SU-DHL-6 (cell line): Measurements from ENCODE around the gene C19orf53.

Source experiments
- H2AFZ ChIP-seq: fragments of 200-600 bp; sonication (generic); 2 replicates; pipeline ENCODE4 v1.6.1; 2014; ENCODE audit warnings: low read depth, mild to moderate bottlenecking, moderate library complexity, mixed read lengths, antibody characterized with exemption, low read length; ENCODE audit not compliant: severe bottlenecking
- H3F3A ChIP-seq: fragments of 200-600 bp; shearing (Covaris generic); 2 replicates; pipeline ENCODE4 v1.6.0; 2016; ENCODE audit warnings: antibody characterized with exemption, mild to moderate bottlenecking; ENCODE audit not compliant: insufficient read depth
- H3K27ac ChIP-seq: fragments of 200-600 bp; sonication (generic); 2 replicates; pipeline ENCODE4 v1.5.1; 2016; ENCODE audit warnings: low read depth, mild to moderate bottlenecking, low read length, moderate library complexity, mixed read lengths
- H3K27me3 ChIP-seq: fragments of 200-600 bp; sonication (generic), shearing (Covaris generic); 2 replicates; pipeline ENCODE4 v1.6.0; 2014; ENCODE audit warnings: mild to moderate bottlenecking, low read length
- H3K36me3 ChIP-seq: fragments of 200-600 bp; sonication (generic); 2 replicates; pipeline ENCODE4 v1.6.1; 2014; ENCODE audit warnings: mild to moderate bottlenecking, low read length, mixed read lengths
- H3K4me2 ChIP-seq: fragments of 300-600, 200-600 bp; shearing (Covaris generic), sonication (generic); 2 replicates; pipeline ENCODE4 v1.6.0; 2014; ENCODE audit warnings: low read length, low read depth, mild to moderate bottlenecking; ENCODE audit not compliant: poor library complexity, severe bottlenecking
- H3K4me3 ChIP-seq: fragments of 200-600 bp; sonication (generic); 2 replicates; pipeline ENCODE4 v1.5.1; 2014; ENCODE audit warnings: antibody characterized with exemption, low read length, mild to moderate bottlenecking, mixed read lengths; ENCODE audit not compliant: insufficient read depth, poor library complexity, severe bottlenecking
- H3K79me2 ChIP-seq: fragments of 200-600 bp; sonication (generic); 2 replicates; pipeline ENCODE4 v1.6.1; 2014; ENCODE audit warnings: mild to moderate bottlenecking, low read length, moderate library complexity; ENCODE audit not compliant: insufficient read depth
- H3K9ac ChIP-seq: fragments of 200-600 bp; sonication (generic); 2 replicates; pipeline ENCODE4 v1.7.0; 2014; ENCODE audit warnings: mild to moderate bottlenecking, low read length
- H3K9me2 ChIP-seq: fragments of 200-600 bp; sonication (generic); replicated peaks from 2 replicates; pipeline ENCODE4 v1.6.1; 2014; ENCODE audit warnings: low read length; ENCODE audit not compliant: insufficient read depth
- H3K9me3 ChIP-seq: fragments of 200-600 bp; sonication (generic); 2 replicates; pipeline ENCODE4 v1.6.1; 2014; ENCODE audit warnings: low read length, mixed read lengths; ENCODE audit not compliant: insufficient read depth
- H4K20me1 ChIP-seq: fragments of 200-600 bp; sonication (generic); 2 replicates; pipeline ENCODE4 v1.6.1; 2014; ENCODE audit warnings: low read depth, mild to moderate bottlenecking, antibody characterized with exemption, low read length, moderate library complexity, mixed read lengths
- EZH2phosphoT487 ChIP-seq: fragments of 200-600 bp; sonication (generic), shearing (Covaris generic); conservative IDR thresholded peaks from 2 replicates; pipeline ENCODE4 v1.6.1; 2018; ENCODE audit warnings: mild to moderate bottlenecking, antibody characterized with exemption, low read length, moderate library complexity, mixed read lengths
- TF ChIP-seq, protein P1 (sequence below): fragments of 200-600 bp; sonication (generic); IDR thresholded peaks from one replicate; pipeline ENCODE4 v1.5.1; 2017; ENCODE audit warnings: antibody characterized with exemption, mild to moderate bottlenecking, low read length, moderate library complexity; ENCODE audit not compliant: insufficient read depth, poor library complexity, severe bottlenecking

Gene C19orf53

DNA sequence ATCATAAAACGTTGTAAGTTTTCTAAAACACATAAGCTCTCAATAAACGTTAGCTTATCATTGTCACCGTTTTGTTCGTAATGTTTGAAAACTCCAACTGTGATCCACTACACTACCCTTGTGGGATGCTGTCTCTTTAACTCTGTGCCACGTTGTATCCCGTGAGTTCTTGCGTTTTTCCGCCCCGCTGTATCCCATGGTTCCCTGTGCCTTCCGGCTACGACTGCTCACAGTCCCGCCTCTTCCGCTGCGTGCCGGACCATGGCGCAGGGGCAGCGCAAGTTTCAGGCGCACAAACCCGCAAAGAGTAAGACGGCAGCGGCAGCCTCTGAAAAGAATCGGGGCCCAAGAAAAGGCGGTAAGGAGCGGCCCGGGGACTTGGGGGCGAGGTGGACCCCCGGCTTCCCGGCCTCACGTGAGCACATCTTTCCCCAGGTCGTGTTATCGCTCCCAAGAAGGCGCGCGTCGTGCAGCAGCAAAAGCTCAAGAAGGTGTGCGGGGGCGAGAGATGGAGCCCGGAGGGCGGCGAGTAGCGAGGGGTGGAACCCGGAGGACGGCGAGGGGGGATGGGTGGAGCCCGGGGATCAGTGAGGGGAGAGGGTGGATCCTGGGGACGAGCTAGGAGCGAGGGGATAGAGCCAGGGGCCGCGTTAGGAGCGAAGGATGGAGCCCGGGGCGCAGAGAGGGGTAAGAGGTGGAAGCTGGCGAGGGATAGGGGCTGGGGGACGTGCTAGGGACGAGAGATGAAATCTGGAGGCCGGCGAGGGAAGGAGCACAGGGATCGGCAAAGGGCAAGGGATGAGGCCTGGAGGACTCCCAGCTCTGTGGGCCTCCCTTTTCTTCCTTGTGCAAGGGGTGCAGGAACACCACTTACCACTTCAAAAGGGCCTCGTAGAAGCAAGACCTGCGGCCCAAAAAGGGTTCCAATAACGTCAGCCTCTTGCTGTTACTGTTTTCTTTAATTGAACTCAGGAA lies at the start of gene C19orf53:
TSS of gene C19orf53 (plus strand) at position 240 of the 975 bp plus-strand sequence. CDS start at position 262, 22 bp downstream.
- H2AFZ ChIP-seq = peak within 1 kb of the TSS; percentile 78
- no peaks in the 10 kb centered on the region for H3K9me3 ChIP-seq
- no peaks in the 10 kb centered on the region for H3K9me2 ChIP-seq
- H4K20me1 ChIP-seq = no peaks in the 10 kb centered on the region; the same call in 1 of the 2 replicates
- TF ChIP-seq, protein P1, sequence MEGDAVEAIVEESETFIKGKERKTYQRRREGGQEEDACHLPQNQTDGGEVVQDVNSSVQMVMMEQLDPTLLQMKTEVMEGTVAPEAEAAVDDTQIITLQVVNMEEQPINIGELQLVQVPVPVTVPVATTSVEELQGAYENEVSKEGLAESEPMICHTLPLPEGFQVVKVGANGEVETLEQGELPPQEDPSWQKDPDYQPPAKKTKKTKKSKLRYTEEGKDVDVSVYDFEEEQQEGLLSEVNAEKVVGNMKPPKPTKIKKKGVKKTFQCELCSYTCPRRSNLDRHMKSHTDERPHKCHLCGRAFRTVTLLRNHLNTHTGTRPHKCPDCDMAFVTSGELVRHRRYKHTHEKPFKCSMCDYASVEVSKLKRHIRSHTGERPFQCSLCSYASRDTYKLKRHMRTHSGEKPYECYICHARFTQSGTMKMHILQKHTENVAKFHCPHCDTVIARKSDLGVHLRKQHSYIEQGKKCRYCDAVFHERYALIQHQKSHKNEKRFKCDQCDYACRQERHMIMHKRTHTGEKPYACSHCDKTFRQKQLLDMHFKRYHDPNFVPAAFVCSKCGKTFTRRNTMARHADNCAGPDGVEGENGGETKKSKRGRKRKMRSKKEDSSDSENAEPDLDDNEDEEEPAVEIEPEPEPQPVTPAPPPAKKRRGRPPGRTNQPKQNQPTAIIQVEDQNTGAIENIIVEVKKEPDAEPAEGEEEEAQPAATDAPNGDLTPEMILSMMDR = no peak
- TF ChIP-seq EZH2phosphoT487 = no peak
- peak within 1 kb of the TSS; percentile 97 for H3K9ac ChIP-seq
- H3K79me2 ChIP-seq = peaks cover 24% of the 10 kb centered on the region
- H3F3A ChIP-seq = peaks cover 4% of the 10 kb centered on the region; the same call in 1 of the 2 replicates
- H3K36me3 ChIP-seq = no peaks in the 10 kb centered on the region; the same call in 1 of the 2 replicates
- peak within 1 kb of the TSS; percentile 94 for H3K4me2 ChIP-seq
- H3K4me3 ChIP-seq = peak within 1 kb of the TSS; percentile 95
- H3K27me3 ChIP-seq = no peaks in the 10 kb centered on the region
- H3K27ac ChIP-seq = peak within 1 kb of the TSS; percentile 30

DNA sequence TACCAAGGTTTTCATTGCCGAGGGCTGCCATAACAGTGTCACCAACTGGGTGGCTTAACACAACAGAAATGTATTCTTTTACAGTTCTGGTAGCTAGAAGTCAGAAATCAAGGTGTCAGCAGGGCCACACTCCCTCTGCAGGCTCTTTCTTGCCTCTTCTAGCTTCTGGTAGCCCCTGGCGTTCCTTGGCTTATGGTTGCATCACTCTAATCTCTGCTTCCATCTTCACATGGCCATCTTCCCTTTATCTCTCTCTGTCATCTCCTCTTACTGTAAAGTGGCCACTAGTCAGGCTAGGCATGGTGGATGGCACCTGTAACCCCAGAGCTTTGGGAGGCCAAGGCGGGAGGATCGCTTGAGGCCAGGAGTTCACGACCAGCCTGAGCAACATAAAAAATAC lies 47.9 kb upstream of the C19orf53 start:
- H3F3A ChIP-seq = 0 out of 2 replicates have a peak, but pooled peaks cover 4% of the 10 kb centered on the region
- no peaks in the 10 kb centered on the region for H3K9me2 ChIP-seq
- no peaks in the 10 kb centered on the region for H3K9me3 ChIP-seq
- H3K4me3 ChIP-seq = no peak overlapping the region
- no peak overlapping the region for H3K9ac ChIP-seq
- H2AFZ ChIP-seq = no peak overlapping the region
- no peaks in the 10 kb centered on the region for H3K79me2 ChIP-seq
- H4K20me1 ChIP-seq = no peaks in the 10 kb centered on the region
- no peak overlapping the region for H3K4me2 ChIP-seq
- TF ChIP-seq EZH2phosphoT487 = no peak
- TF ChIP-seq, protein P1 = no peak
- no peak overlapping the region for H3K27ac ChIP-seq
- no peaks in the 10 kb centered on the region for H3K27me3 ChIP-seq
- H3K36me3 ChIP-seq = no peaks in the 10 kb centered on the region

DNA sequence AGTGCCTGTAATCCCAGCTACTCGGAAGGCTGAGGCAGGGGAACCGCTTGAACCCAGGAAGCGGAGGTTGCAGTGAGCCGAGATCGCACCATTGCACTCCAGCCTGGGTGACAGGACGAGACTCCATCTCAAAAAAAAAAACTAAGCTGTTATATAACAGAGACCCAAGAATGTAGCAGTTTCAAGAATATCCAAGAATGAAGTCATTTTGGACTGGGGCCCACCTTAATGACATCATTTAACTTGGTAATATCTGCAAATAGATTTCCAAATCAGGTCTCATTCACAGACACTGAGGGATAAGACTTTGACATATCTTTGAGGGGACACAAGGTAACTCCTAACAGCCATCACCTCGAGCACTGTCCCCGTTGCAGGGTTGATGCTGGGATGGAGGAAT lies 46.5 kb upstream of the C19orf53 start:
- TF ChIP-seq, protein P1 = no peak
- no peak for TF ChIP-seq EZH2phosphoT487
- Histone ChIP-seq H3K36me3 (no peaks in the 10 kb centered on the region), H3K79me2 (no peaks in the 10 kb centered on the region), H3F3A (0 out of 2 replicates have a peak, but pooled peaks cover 4% of the 10 kb centered on the region), H3K27me3 (no peaks in the 10 kb centered on the region), H3K4me3 (no peak overlapping the region), H3K9me2 (no peaks in the 10 kb centered on the region), H3K27ac (no peak overlapping the region), H3K4me2 (no peak overlapping the region), H3K9ac (no peak overlapping the region), H3K9me3 (no peaks in the 10 kb centered on the region), H4K20me1 (no peaks in the 10 kb centered on the region), H2AFZ (no peak overlapping the region)
